GM18520 (cell line): ENCODE measurements around the gene TMEM132C.

Experiments used
- ATAC-seq: cut with Tn5 transposase; IDR thresholded peaks from one replicate; pipeline ENCODE4 v1.9.1; 2021; ENCODE audit not compliant: unreplicated experiment

Gene TMEM132C

DNA sequence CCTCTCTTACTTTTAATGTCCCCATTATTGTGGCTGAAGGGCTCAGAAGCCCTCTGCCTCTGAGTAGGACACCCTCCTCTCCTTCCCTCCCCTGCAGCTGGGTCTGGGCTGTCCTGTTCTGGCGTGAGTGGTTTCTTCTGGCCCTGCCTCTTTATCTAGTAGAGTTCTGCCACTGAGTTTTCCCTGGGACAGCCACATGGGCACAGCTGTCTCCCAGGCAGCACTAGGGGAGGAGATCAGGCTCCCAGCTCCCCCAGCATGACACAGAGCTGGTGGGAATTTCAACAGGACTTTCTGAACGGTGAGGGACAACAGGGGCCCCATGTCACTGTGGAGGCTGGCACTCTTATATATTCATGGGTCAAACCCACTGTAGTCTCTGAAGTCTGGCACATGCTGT, 21.4 kb downstream of the TMEM132C start:
- ATAC-seq: no peak

GRCh38 chr12:128288896-128289295, 21.9 kb downstream of the TMEM132C start:
- ATAC-seq: no peak

DNA sequence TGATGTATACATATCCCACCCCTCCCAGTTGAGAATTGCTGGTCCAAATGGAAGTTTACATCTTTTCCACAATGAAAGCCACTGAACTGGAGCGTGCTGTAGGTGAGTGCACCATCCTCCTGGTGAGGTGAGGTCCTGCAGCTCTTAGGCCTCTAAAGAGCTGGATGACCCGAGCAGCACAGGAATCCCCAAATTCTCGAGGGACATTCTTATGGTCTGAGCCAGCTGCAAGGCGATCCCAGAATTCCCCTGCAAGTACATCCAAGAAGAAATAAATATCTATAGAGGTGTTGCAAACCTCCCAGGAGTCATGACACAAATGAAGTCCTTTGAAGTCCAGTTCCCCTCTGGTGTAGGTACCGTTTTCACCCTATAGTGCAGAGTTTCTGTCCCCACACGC, 24.0 kb downstream of the TMEM132C start:
- ATAC-seq: no peak

GRCh38 chr12:128298091-128298748, 31.2 kb downstream of the TMEM132C start:
- ATAC-seq: no peak

GRCh38 chr12:128305336-128305892, 38.4 kb downstream of the TMEM132C start:
- ATAC-seq: no peak

GRCh38 chr12:128307791-128308190, 40.8 kb downstream of the TMEM132C start:
- ATAC-seq: no peak

- no peak for ATAC-seq
Observed at GRCh38 chr12:128312661-128313060, 45.7 kb downstream of the TMEM132C start.

GRCh38 chr12:128313931-128314330, 47.0 kb downstream of the TMEM132C start:
- ATAC-seq: no peak

DNA sequence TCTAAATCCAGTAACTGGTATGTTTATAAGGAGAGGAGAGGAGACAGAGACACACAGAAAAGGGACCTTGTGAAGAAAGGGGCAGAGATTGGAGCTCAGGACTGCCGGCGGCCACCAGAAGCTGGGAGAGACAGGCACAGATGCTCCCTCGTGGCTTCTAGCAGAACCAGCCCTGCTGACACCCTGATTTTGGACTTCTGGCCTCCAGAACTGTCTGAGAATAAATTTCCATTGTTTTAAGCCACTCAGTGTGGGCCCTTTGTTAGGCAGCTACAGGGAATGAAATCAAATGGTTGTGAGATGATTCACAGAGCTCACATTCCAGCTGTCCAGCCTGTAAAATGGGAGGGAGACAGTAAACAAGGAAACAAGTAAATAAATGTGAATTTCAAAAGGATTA, 47.6 kb downstream of the TMEM132C start:
- ATAC-seq: no peak

- no peak for ATAC-seq
Observed at GRCh38 chr12:128316078-128316477, 49.1 kb downstream of the TMEM132C start.

DNA sequence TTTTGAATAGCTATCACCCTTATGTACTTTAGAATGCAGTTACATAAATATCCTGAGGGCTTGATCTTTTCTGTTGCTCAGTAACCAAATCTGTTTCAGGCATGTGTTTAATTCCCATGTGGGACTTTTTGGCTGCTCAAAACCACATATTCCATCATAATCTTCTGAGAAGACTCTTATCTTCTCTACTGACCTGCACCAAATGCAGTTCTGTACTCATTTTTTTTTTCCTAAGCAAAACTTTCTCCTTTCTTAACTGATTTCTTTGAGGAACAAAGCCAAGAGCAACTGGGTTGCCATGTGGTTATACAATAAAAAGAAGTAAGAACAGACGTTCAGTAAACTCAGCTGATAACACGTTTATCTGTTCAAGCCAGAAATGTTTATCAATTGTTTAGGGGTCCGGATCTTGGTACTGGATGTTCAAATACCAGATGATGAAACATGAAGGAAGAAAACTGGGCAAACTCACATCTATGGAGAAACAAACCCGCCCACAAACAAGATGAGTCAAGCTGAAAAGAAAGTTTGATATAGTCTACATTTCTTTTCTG, 50.1 kb downstream of the TMEM132C start:
- ATAC-seq: no peak

DNA sequence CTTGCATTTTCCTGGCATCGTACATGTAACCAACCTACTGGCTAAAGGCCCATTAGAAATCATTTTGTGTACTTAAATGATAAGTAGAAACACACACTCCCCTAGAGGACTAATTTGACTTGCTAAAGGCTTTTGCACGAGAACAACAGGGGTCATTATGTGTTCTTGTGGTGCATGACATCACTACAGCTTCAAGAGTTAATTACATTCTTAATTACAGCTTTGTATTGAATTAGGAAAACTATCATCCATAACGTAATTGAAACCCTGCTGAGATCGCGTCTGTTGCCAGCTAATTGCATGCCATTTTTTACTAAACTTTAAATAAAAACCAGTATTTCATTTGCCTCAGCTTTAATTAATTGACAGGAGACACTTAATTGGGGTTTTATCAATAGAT, 51.4 kb downstream of the TMEM132C start:
- no peak for ATAC-seq

DNA sequence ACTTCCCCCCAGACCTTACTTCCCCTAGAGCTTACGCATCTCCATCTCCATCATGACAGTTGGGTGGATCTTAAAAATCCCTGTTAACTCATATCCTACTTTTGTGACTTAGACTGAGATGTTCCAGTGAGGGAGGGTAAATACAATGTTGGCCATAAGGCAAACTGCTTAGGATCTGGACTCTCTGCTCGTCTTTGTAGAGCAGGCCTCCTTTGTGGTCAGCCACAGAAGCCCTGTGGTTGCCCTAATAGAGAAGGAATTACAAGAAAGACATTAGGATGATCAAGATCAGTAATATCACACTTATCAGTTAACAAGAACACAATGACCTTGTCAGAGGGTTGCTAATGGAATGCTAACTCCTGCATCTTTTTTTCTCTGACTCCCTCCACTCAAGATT, 52.0 kb downstream of the TMEM132C start:
- ATAC-seq: no peak

- ATAC-seq: no peak
Observed at GRCh38 chr12:128322341-128322740, 55.4 kb downstream of the TMEM132C start.

DNA sequence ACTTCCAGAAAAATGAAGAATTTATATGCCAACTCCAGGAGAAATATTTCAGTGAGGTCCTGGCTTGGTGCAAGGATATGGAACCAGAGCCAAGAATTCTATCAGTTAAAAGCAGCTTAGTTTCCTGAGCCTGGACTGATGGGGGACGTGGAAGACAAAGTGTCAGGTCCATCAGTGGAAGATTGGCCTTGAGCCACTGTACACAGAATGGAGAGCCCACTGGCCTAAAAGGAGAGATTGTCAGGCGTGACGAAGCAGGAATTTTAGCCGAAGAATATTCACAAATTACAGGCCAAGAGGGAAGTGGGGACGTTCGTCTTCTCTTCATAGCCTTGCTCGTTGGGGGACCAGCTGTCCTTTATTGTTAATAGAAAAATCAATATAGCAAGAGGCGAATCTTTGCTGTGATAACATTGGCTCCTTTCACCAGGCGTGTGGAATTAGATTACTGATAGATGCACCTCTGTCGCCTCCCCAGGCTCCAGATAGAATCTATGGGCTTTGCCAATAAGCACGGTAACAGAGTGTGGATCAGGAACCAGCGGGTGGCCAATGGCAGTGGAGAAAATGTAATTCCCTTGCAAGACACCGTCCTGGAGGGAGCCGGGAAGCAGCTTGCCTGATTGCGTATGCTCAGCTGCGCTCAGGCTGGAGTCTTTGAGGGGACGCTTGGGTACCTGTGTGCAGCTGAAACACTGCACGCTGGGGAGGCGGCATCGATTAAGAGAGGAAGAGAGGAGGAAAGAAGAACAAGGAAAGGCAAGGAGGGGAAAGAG, 56.4 kb downstream of the TMEM132C start:
- no peak for ATAC-seq

DNA sequence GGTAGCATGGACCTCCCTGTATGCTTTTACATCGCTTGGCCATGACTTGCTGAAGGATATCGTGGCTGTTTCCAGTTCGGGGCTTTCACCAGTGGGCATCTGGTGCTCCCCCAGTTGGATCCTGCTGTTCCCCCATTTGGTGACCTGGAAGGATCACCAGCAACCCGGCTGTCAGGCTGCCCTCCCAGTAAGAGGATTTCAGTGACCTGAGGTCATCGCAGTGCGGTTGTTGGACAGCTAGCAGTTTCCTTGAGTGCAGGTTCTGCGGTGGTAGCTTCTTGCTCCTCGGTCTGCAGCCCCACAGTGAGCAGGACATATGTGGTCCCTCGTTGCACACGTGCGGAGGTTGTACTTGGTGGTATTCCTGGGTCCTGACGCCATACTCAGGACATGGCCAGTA, 58.7 kb downstream of the TMEM132C start:
- ATAC-seq: no peak

- ATAC-seq: no peak
Observed at GRCh38 chr12:128326406-128326805, 59.4 kb downstream of the TMEM132C start.

- ATAC-seq: no peak
Observed at GRCh38 chr12:128328961-128329360, 62.0 kb downstream of the TMEM132C start.

- ATAC-seq: no peak
Observed at GRCh38 chr12:128336204-128337070, 69.5 kb downstream of the TMEM132C start.

DNA sequence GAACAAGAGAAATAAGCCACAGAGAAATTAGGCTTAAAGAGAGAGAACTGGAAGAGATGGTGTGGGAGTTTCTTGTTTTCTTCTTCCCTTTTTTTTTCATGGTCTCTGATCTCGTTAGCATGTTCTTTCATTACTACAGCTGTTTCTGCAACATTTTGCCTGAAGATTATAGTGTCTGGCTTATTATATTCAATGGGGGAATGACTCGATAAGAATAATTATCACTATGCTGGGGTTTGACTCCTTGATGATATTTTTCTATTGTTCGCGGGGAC, 70.0 kb downstream of the TMEM132C start:
- ATAC-seq: no peak

GRCh38 chr12:128337431-128338170, 70.6 kb downstream of the TMEM132C start:
- no peak for ATAC-seq
